ENCODE results near the gene LRRC4B.

DNA sequence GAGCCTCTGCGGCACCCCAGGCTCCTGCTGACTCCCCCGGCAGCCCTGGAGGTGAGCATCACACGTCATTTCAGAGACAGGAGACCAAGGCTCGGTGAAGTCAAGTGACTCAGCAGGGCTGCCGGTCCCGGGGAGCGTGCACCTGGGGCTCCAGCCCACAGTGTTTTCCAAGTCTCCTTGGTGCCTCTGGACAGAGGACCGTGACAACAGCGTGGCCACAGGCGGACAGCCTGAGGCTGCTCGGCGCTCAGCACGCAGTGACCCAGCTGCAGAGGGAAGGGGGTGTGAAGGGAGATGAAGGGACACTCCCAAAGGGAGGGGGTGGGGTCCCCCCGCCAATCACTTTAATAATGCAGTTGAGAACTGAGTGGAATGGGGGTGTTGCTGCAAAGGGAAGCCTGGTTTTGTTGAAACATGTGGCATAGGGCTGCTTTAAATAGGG, 37.0 kb downstream of the LRRC4B start:
- TF ChIP-seq, protein P1, sequence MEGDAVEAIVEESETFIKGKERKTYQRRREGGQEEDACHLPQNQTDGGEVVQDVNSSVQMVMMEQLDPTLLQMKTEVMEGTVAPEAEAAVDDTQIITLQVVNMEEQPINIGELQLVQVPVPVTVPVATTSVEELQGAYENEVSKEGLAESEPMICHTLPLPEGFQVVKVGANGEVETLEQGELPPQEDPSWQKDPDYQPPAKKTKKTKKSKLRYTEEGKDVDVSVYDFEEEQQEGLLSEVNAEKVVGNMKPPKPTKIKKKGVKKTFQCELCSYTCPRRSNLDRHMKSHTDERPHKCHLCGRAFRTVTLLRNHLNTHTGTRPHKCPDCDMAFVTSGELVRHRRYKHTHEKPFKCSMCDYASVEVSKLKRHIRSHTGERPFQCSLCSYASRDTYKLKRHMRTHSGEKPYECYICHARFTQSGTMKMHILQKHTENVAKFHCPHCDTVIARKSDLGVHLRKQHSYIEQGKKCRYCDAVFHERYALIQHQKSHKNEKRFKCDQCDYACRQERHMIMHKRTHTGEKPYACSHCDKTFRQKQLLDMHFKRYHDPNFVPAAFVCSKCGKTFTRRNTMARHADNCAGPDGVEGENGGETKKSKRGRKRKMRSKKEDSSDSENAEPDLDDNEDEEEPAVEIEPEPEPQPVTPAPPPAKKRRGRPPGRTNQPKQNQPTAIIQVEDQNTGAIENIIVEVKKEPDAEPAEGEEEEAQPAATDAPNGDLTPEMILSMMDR (IDR thresholded peaks at IDR 0.05): no peak
- TF ChIP-seq POLR2A (IDR thresholded peaks at IDR 0.05): no peak

Measured in thyroid gland (tissue), 4 donors.